Epithelial cell of proximal tubule (primary cell): Measurements from ENCODE around the gene POM121L12. TPM values are rescaled to one million over a fixed set of nuclear protein-coding genes. Genes with fewer than 3 reads are reported as not detected.

Experiments
- DNase-seq: peaks from one replicate; pipeline ENCODE4 v3.0.0-alpha.2; 2011; ENCODE audit warnings: low read depth
- H3K4me3 ChIP-seq: 2 replicates; pipeline ENCODE4 v1.5.1; 2011; ENCODE audit warnings: low read depth, mild to moderate bottlenecking, low read length
- total RNA-seq: library from RNA; depleted of rRNA; stranded (reverse); fragments of >200 nt; gene quantifications from 2 replicates; pipeline ENCODE4 v1.2.3, GENCODE V29; 2015
- TF ChIP-seq, protein P1 (sequence below): conservative IDR thresholded peaks from 2 replicates; pipeline ENCODE4 v1.5.1; 2012; ENCODE audit warnings: low read depth, mild to moderate bottlenecking, low read length

The POM121L12 gene
- total RNA-seq, 1 donor from 2014 or later: not detected

- H3K4me3 ChIP-seq: no peak overlapping the region
- TF ChIP-seq, protein P1, sequence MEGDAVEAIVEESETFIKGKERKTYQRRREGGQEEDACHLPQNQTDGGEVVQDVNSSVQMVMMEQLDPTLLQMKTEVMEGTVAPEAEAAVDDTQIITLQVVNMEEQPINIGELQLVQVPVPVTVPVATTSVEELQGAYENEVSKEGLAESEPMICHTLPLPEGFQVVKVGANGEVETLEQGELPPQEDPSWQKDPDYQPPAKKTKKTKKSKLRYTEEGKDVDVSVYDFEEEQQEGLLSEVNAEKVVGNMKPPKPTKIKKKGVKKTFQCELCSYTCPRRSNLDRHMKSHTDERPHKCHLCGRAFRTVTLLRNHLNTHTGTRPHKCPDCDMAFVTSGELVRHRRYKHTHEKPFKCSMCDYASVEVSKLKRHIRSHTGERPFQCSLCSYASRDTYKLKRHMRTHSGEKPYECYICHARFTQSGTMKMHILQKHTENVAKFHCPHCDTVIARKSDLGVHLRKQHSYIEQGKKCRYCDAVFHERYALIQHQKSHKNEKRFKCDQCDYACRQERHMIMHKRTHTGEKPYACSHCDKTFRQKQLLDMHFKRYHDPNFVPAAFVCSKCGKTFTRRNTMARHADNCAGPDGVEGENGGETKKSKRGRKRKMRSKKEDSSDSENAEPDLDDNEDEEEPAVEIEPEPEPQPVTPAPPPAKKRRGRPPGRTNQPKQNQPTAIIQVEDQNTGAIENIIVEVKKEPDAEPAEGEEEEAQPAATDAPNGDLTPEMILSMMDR: no peak
- no peak for DNase-seq
Measured at GRCh38 chr7:53060066-53060465, 24.6 kb downstream of the POM121L12 start.

DNA sequence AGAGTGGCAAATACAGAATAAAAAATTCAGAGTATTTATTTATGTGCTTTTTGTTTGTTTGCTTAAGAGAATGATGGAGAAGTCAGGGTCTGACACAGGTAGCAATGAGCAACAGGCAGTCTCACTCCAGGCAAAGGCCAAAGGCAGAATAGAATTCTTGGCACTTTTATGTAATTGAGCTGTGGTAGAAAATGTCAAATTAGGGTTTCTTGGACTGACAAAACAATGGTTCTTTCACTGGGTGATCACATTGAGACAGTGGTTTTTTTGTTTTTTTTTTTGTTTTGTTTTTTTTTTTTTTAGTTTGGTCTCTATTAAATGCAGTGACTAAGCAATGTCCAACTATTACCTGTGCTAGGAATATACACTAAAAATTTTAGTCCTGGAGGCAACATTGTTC is 27.4 kb downstream of the POM121L12 start:
- TF ChIP-seq, protein P1: no peak
- DNase-seq: no peak
- no peak overlapping the region for H3K4me3 ChIP-seq

DNA sequence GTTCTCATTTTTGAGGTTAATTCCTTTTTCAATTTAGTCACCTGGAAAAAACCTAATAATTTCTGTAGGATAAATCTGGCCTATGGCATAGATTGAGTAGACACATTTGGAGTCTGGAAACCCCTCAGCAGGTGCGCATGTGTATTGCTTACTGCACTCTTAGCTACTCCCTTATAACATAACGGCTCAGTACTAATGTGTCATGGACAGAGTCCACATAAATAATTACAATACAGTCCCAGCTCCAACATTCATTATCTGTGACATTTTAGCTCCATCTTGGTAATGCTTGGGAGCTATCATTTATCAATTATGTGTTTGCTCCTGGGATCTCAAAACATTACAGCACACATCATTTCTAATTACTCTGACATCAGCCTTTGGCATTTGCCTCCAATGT is 33.2 kb downstream of the POM121L12 start:
- H3K4me3 ChIP-seq: no peak overlapping the region
- TF ChIP-seq, protein P1: no peak
- DNase-seq: no peak

DNA sequence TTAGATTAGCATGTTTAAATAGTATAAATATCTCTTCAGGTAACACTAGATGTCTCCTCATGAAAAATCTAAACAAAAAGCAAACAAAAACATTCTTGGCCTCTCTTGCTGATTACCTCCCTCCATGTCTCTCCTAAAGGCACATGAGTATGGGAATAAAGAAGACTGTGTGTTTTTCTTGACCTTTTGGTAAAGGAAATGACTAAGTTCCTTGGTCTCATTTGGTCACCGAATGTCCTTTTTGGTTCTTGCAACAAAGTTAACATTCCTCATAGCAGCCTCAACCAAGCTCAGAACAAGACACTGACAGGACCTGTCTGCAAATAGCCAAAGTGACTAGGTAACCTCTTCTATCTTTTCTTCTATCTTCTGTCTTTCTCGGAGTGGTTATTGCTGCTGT is 35.5 kb downstream of the POM121L12 start:
- H3K4me3 ChIP-seq: no peak overlapping the region
- no peak for DNase-seq
- TF ChIP-seq, protein P1: no peak
